Stimulated activated CD8-positive, alpha-beta memory T cell treated with anti-CD3 and anti-CD28 coated beads, Interleukin-2, amount 100 ng/mL, for 1 hour (primary cell): ENCODE measurements around the gene G6PC3.
"Not testable (repeated sequence)": the region's sequence is repeated elsewhere in the genome, so short reads cannot be mapped to it uniquely, and the experiment has no call there.

Source experiments
- DNase-seq, 2 donors: peaks; one replicate each; pipeline ENCODE4 v3.0.0-alpha.2; 2020; ENCODE audit warnings: low read depth in 2 of 2

Gene G6PC3

GRCh38 chr17:44083250-44083849 lies 12.8 kb downstream of the G6PC3 start:
- no peak for DNase-seq

GRCh38 chr17:44084131-44084538 lies 13.6 kb downstream of the G6PC3 start:
- no peak for DNase-seq

- DNase-seq, result no peak
These were observed 14.4 kb downstream of the G6PC3 start for GRCh38 chr17:44084921-44085320.

- no peak for DNase-seq
These were observed 15.4 kb downstream of the G6PC3 start for GRCh38 chr17:44085908-44086307.

- DNase-seq, result peak in 1 of 2 donors; percentile 20
These were observed 16.1 kb downstream of the G6PC3 start for GRCh38 chr17:44086364-44087311.

GRCh38 chr17:44087319-44087718 lies 16.8 kb downstream of the G6PC3 start:
- DNase-seq, result no peak

- DNase-seq, result no peak
These were observed 17.7 kb downstream of the G6PC3 start for GRCh38 chr17:44088254-44088653.

- DNase-seq, result no peak
These were observed 20.9 kb downstream of the G6PC3 start for GRCh38 chr17:44091200-44091997.

- no peak for DNase-seq
These were observed 21.5 kb downstream of the G6PC3 start for GRCh38 chr17:44092051-44092450.

- DNase-seq, result no peak
These were observed 22.8 kb downstream of the G6PC3 start for GRCh38 chr17:44093231-44093900.

GRCh38 chr17:44094701-44095387 lies 24.3 kb downstream of the G6PC3 start:
- DNase-seq, result no peak

- DNase-seq, result no peak
These were observed 24.8 kb downstream of the G6PC3 start for GRCh38 chr17:44095388-44095646.

- no peak for DNase-seq
These were observed 25.3 kb downstream of the G6PC3 start for GRCh38 chr17:44095647-44096496.

GRCh38 chr17:44097110-44097958 lies 26.8 kb downstream of the G6PC3 start:
- no peak for DNase-seq

GRCh38 chr17:44101858-44102257 lies 31.3 kb downstream of the G6PC3 start:
- not testable (repeated sequence) for DNase-seq

GRCh38 chr17:44102849-44103622 lies 32.5 kb downstream of the G6PC3 start:
- DNase-seq, result no peak

- DNase-seq, result no peak
These were observed 34.9 kb downstream of the G6PC3 start for GRCh38 chr17:44105483-44105882.

GRCh38 chr17:44105941-44106340 lies 35.4 kb downstream of the G6PC3 start:
- no peak for DNase-seq

GRCh38 chr17:44106801-44107200 lies 36.3 kb downstream of the G6PC3 start:
- no peak for DNase-seq
